Measurements from ENCODE around the gene UBE2H.

UBE2H gene

GRCh38 chr7:129924602-129925001, 28.2 kb downstream of the UBE2H start:
- no peak for TF ChIP-seq CTCF (IDR thresholded peaks at IDR 0.05; ENCODE audit: borderline replicate concordance, insufficient read depth, low read depth, low read length)

GRCh38 chr7:129923709-129924108, 29.1 kb downstream of the UBE2H start:
- H3K4me3 ChIP-seq (ENCODE audit: low read depth, low read length): no peak overlapping the region
- no peak for TF ChIP-seq CTCF (IDR thresholded peaks at IDR 0.05; ENCODE audit: borderline replicate concordance, insufficient read depth, low read depth, low read length)

More at GRCh38 chr7:129924602-129925001, 28.2 kb downstream of the UBE2H start:
- no peak overlapping the region for H3K4me3 ChIP-seq (ENCODE audit: low read depth, low read length)

- no peak overlapping the region for H3K4me3 ChIP-seq (ENCODE audit: low read depth, low read length)
- no peak for TF ChIP-seq CTCF (IDR thresholded peaks at IDR 0.05; ENCODE audit: borderline replicate concordance, insufficient read depth, low read depth, low read length)
These were observed 33.3 kb downstream of the UBE2H start for GRCh38 chr7:129919492-129919891.

- H3K4me3 ChIP-seq (ENCODE audit: low read depth, low read length): no peak overlapping the region
- TF ChIP-seq CTCF (IDR thresholded peaks at IDR 0.05; ENCODE audit: borderline replicate concordance, insufficient read depth, low read depth, low read length): no peak
These were observed 33.8 kb downstream of the UBE2H start for GRCh38 chr7:129918922-129919321.

- no peak for TF ChIP-seq CTCF (IDR thresholded peaks at IDR 0.05; ENCODE audit: borderline replicate concordance, insufficient read depth, low read depth, low read length)
- no peak overlapping the region for H3K4me3 ChIP-seq (ENCODE audit: low read depth, low read length)
These were observed 34.8 kb downstream of the UBE2H start for GRCh38 chr7:129917934-129918333.

- H3K4me3 ChIP-seq (ENCODE audit: low read depth, low read length): no peak overlapping the region
- no peak for TF ChIP-seq CTCF (IDR thresholded peaks at IDR 0.05; ENCODE audit: borderline replicate concordance, insufficient read depth, low read depth, low read length)
These were observed 38.1 kb downstream of the UBE2H start for GRCh38 chr7:129914536-129915272.

- no peak for TF ChIP-seq CTCF (IDR thresholded peaks at IDR 0.05; ENCODE audit: borderline replicate concordance, insufficient read depth, low read depth, low read length)
- H3K4me3 ChIP-seq (ENCODE audit: low read depth, low read length): no peak overlapping the region
These were observed 39.3 kb downstream of the UBE2H start for GRCh38 chr7:129913428-129913827.
